GM18498 (cell line): ENCODE results near the gene IER3IP1.
"Not testable (repeated sequence)": the region's sequence is repeated elsewhere in the genome, so short reads cannot be mapped to it uniquely, and the experiment has no call there.

ENCODE experiments used
- ATAC-seq: cut with Tn5 transposase; IDR thresholded peaks from one replicate; pipeline ENCODE4 v1.9.1; 2021; ENCODE audit warnings: mild to moderate bottlenecking, moderate library complexity; ENCODE audit not compliant: unreplicated experiment

The IER3IP1 gene

DNA sequence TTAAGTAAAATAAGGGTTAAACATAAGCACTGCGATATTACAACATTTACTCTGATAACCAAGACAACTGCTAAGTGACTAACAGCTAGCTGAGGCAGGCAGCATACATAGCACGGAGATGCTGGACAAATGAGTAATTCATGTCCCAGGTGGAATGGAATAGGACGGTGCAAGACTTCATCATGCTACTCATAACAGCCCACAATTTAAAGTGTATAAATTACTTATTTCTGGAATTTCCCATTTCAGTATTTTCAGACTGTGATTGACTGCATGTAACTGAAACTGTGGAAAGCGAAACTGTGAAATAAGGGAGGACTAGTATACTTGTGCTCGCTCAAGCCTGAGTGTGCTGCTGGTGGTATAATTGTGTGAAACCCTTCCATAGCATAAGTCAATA, 12.9 kb downstream of the IER3IP1 start:
- ATAC-seq = peak; percentile 82

DNA sequence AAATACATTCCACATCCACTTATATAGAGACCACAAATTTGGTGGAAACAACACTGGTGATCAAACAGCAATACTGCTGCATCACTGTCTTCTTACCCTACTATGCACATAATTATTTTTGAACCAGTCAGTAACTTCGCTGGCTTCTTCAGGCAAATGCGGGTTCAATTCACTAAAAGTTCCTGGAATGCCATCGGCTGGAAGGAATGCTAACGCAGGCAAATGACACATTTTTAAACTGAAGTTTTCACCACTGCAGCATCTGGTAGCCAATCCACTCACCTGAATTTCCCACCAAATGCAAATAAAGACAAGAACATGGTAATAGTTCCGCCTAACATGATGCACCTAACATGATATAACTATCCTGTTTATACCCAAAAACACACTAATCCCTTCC, 15.9 kb downstream of the IER3IP1 start:
- no peak for ATAC-seq

DNA sequence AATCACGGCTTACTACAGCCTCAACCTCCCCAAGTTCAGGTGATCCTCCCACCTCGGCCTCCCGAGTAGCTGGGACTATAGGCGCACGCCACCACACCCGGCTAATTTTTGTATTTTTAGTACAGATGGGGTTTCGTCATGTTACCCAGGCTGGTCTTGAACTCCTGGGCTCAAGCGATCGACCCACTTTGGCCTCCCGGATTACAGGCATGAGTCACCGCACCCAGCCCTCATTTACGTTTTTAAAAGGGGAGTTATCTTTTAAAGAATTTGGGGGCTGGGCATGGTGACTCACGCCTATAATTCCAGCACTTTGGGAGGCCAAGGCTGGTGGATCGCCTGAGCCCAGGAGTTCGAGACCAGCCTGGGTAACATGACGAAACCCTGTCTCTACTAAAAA, 17.8 kb downstream of the IER3IP1 start:
- ATAC-seq = not testable (repeated sequence)

DNA sequence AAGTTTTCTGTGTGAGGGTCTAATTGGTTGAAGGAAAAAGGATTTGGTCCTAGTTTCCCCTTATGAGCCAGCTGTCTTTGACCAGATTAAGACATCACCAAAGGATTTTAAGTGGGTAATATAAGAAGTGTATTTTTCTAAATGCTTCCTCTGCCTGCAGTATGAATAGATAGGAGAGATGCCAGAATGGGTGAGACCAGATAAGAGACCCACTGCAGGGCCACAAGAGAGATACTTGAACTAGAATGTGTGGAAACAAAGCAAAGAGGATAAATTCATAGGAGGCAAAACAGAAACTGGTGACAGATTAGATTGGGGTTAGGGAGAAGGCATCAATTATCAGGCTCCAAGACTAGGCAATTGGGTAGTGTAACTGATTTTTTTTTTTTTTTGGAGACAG, 24.7 kb downstream of the IER3IP1 start:
- no peak for ATAC-seq

DNA sequence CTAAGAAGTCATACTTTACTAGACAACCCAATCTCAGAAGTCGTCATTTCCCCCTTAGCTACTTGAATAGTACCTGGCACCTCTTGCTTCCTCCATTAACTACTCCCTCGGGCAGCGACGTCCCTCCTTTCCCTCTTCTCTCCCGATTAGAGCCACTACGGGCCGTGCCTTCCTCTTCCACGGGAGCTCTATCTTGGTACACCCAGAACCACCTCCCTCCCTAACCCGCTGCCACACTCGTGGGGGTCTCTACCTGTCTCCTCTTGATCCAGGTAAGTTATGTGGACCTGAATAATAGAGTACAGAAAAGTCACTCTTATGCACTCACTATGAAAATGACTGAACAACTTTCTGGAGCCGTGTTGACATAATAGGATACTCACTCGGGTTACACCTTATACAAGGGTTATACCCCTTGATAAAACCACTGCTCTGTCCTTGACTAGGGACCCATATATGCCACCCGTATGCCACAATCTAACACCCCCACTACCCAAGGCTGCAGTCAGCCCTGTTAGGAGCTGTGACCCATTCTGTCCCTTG, 25.3 kb downstream of the IER3IP1 start:
- ATAC-seq = peak; percentile 4

- peak; percentile 92 for ATAC-seq
These were observed 25.9 kb downstream of the IER3IP1 start, which contains the start of gene HDHD2 for GRCh38 chr18:47150029-47150823. HDHD2 (minus strand) TSS chr18:47150500; CDS start chr18:47136439, 14,061 bp downstream.

DNA sequence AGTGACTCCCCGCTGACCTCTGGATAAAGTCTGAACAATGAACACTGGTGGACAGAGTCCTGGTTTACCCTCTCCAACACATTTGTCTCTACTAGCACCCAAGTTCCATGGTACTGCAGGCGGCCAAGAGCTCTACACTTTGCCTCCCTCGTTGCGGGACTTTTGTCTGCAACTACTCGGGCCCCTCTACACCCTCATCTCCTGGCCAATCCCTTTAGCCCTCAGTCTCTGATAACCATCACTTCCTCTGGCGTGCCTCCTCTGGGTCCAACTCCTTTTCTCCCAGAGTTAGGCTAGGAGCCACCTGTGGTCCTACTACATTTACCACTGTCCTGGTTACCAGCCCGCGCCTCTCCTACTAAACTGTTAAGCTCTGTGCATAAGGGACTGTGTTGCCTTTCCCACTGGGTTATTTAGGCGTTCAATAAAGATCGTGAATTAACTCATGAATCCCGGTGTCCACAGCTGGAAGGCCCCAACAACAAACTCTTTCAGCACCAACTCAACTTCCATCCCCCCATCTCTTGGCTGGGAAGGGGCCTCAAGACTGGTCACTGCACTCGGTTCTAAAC, 26.6 kb downstream of the IER3IP1 start:
- peak; percentile 1 for ATAC-seq

GRCh38 chr18:47146206-47146605, 30.0 kb downstream of the IER3IP1 start:
- ATAC-seq = no peak

- no peak for ATAC-seq
These were observed 32.2 kb downstream of the IER3IP1 start for GRCh38 chr18:47143899-47144485.

DNA sequence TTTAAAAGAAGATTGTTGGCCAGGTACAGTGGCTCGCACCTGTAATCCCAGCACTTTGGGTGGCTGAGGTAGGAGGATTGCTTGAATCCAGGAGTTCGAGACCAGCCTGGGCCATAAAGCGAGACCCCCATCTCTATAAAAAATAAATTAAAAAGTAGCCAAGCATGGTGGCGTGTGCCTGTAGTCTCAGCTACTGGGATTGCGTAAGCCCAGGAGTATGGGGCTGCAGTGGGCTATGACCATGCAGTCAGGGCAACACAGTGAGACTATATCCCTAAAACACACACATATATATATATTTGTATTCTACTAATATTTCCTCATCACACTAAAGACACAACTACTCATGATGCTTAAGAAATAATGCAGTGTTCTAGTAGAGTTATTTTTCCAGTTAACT, 33.0 kb downstream of the IER3IP1 start:
- no peak for ATAC-seq

DNA sequence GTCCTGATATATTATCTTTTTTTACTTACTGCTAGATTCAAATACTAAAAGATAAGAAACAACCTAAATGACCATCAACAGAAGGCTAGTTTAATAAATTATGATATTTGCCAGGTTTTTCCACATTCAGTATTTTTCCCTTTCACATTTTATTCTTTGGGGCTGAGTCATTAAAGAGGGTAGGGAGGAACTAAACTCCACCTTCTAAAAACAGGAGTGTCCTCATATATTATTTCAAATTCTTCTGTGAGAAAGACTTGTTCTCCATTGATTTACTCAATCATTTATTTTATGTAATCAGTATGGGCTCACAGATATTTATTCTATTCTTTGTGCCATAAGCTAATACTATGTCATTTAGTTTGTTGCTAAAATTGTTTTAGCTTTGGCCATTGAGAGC, 34.9 kb downstream of the IER3IP1 start:
- no peak for ATAC-seq

GRCh38 chr18:47121146-47121545, 55.0 kb downstream of the IER3IP1 start:
- ATAC-seq = no peak

- ATAC-seq = peak; percentile 93
These were observed 55.7 kb downstream of the IER3IP1 start for GRCh38 chr18:47120428-47120827.

GRCh38 chr18:47118981-47119380, 57.2 kb downstream of the IER3IP1 start:
- no peak for ATAC-seq

DNA sequence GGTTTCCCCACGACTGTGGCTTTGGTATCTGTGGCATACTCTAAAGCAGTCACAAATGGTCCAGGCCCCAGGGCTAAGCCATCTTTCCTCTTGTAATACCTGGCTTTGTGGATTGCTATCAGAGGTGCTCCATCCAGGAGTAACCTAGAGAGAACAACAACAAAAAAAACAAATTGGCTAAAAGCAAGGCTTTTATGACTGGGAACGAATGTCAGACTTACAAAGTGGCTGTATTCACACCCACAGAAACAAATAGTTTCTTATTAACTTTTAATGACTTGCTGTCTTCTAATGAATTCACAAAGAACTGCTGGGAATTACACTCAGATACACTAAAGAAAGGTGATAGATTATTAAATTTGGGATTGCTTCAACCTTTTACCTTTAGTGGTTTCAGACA, 61.0 kb downstream of the IER3IP1 start:
- no peak for ATAC-seq

DNA sequence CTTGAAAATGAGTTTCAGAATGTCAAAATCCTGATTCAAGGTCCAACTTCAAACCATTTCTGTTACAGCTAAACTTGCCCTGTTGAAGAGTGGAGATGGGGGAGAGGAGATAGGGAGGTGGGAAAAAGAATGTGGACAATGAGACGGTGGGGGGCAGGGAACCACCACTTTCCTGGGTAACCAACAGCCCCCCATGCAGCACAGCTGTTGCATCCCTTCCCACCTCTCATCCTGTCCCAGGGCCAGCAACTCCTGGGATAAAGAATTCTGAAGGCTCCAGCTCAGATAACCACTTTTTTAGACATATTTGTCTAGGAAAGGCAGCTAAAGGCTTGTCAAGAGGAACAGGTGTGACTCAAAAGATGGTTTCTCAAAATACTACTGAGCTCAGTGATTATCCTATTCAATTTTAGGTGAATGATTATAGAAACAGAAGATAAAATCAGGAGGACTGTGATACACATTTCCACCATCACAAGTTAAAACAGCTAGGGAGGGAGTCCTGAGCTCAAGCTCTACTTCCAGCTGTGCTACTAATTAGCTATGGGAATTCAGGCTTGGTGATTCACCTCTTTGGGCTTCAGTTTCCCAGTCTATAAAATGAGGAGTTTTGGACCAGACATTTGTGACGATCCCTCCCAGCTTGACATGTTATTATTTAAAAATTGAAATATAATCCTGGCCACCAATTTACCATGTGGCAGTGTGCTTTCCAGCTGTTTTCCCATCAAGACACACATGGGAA, 62.2 kb downstream of the IER3IP1 start:
- ATAC-seq = no peak

GRCh38 chr18:47110492-47111274, 65.5 kb downstream of the IER3IP1 start:
- no peak for ATAC-seq

GRCh38 chr18:47109720-47110119, 66.4 kb downstream of the IER3IP1 start:
- ATAC-seq = no peak

DNA sequence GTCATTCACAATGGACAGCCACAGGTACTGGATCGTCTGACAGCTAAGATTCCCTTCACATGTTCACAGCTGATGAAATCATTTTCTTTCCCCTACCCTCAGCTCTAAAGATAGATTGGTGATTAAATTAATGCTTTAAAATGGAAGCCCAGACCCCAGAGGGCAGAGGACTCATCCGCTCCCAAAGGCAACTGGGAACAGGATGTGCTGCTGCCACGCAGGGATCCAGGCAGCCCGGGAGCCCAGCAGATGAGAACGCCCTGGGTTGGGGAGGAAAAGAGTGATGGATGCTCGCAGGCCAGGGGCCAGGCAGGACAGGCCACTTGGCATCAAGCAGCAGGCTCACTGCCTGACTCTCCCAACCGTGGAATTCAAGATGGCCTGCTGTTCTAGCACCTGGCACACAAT, 67.2 kb downstream of the IER3IP1 start:
- no peak for ATAC-seq

DNA sequence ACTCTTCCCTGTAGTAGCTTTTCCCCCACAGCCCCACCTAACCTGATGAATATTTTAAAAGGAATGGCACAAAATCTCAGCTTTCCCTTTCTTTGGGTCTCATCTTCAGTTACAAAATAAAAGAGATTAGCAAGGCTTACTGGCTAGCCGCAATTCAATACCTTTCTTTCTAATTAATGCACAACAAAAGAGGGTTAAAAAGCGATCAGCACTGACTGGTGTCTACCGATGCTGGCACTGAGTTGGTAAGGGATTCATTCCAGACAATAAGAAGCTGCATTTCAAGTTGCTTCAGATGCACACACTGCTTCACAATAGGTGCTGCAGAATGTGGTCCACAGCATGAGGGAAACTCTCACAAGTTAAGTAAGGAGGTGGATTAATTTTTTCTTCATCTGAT, 67.8 kb downstream of the IER3IP1 start:
- ATAC-seq = no peak
